ENCODE measurements around the gene SFXN5. TPM values are rescaled to one million over a fixed set of nuclear protein-coding genes. Genes with fewer than 3 reads are reported as not detected.

SFXN5 gene
- total RNA-seq, 1 donor from 2014 or later = 13.1 TPM

DNA sequence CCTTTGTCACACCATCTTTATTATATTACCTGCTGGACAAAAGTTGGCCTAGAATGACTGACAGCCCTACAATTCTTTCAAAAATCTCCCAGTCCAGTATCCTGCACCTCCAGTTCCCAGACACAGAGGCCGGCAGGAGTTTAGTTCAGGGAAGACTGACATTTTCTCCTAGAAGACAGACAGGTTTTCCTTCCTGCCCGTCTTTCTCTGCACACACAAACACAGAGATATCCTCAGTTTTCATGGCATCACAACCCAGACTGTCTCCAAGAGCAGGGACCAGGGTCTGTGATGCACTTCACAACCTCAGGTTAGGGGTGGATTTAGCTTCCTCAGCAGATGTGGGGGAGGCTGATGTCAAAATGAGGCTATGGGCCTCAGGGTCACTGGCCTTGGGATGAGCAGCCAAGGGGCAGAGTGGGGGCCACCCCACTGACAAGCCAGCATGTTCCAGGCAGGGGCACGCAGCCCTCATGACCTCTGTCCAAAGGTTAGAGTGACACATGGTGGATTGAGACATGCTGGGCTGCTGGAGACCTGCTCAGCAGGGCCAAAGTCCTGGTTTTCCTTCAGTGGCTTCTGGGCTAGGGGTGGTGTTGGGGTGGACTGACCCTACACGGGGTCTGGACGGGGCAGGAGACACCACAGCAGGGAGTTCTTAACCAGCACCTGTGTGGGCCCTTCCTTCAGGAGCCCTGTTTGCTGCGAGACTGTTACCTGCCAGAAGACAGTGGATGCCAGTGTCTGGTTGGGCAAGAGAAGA is 70.5 kb downstream of the SFXN5 start:
- Histone ChIP-seq H3K4me3 (no peak overlapping the region), H3K4me1 (no peaks in the 10 kb centered on the region), H3K27ac (no peak overlapping the region), H3K9me3 (no peaks in the 10 kb centered on the region), H3K36me3 (no peaks in the 10 kb centered on the region), H3K27me3 (no peaks in the 10 kb centered on the region)
- DNase-seq (no peak), ATAC-seq (no peak)
- TF ChIP-seq, protein P1, sequence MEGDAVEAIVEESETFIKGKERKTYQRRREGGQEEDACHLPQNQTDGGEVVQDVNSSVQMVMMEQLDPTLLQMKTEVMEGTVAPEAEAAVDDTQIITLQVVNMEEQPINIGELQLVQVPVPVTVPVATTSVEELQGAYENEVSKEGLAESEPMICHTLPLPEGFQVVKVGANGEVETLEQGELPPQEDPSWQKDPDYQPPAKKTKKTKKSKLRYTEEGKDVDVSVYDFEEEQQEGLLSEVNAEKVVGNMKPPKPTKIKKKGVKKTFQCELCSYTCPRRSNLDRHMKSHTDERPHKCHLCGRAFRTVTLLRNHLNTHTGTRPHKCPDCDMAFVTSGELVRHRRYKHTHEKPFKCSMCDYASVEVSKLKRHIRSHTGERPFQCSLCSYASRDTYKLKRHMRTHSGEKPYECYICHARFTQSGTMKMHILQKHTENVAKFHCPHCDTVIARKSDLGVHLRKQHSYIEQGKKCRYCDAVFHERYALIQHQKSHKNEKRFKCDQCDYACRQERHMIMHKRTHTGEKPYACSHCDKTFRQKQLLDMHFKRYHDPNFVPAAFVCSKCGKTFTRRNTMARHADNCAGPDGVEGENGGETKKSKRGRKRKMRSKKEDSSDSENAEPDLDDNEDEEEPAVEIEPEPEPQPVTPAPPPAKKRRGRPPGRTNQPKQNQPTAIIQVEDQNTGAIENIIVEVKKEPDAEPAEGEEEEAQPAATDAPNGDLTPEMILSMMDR (IDR thresholded peaks at IDR 0.05) = no peak
- intact Hi-C loops (cut with DNase I) = no loop called here

DNA sequence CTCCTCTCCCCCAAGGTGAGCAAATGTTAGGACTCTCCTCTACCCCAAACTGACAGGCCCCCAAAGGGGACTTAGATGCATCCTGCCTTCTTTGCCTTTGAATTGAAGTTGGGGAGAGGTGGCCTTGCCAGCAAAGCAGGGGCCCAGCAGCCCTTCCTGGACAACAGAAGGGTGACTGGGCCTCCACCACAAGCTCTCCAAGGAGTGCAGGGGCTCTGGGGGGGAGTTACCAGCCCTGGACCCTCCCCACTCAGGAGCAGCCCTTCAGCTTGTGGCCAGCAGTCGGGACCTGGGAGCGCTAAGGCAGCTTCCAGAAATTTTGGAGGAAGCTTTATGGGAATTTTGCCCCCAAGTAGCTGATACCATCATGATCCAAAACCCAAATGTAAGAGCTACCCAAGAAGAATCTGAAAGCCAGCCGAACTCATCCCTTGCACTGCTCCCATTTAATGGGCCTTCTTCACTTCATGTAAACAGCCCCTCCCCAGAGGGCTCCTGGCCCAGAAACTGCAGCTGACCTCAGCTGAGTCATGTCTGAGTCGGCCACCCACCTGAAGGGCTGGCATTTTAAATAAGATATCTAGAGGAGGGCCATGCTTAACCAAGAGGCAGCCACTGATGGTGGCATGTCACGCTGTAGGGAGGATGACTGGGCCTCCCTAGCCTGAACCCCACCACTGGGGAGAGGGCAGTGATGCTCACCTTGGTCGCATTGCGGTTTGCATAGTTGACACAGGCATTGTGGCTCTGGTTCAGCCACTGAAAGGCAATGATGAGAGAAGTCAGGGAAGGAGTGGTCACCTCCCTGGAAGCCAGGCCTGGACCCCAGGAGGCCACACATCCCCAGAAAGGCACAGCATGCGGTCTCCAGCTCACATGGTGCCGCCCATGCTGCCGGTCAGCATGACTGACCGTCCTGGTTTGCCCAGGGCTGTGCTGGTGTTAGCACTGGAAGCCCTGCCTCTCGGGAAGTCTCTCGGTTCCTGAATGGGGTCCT is 71.5 kb downstream of the SFXN5 start:
- no peak for DNase-seq

DNA sequence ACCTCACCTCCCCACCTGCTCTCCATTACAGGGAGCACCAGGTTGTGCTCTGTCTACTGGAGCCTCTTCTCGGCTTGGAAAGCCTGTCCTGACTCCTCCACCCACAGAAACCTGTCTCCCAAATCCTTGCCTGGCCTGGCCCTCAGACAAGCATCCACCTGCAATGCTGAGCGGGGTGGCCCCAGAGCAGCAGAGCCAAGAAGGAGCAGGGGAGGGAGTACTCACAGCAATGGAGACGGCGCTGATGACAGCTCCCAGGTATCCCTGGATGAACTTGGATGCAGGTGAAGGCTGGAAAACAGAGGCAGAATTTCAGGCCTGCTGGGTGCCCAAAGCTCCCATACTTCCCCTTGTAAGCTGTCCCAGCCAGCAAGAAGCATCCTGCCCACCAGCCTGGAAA is 72.8 kb downstream of the SFXN5 start:
- TF ChIP-seq, protein P1 (IDR thresholded peaks at IDR 0.05) = no peak
- Histone ChIP-seq H3K27ac (no peak overlapping the region), H3K9me3 (no peaks in the 10 kb centered on the region), H3K4me3 (no peak overlapping the region), H3K4me1 (no peaks in the 10 kb centered on the region), H3K27me3 (no peaks in the 10 kb centered on the region), H3K36me3 (no peaks in the 10 kb centered on the region)
- no peak for DNase-seq
- no peak for ATAC-seq
- intact Hi-C loops (cut with DNase I) = no loop called here

More for the DNA sequence above, 71.5 kb downstream of the SFXN5 start:
- no peaks in the 10 kb centered on the region for H3K4me1 ChIP-seq
- H3K27ac ChIP-seq = no peak overlapping the region
- intact Hi-C loops (cut with DNase I) = no loop called here
- no peaks in the 10 kb centered on the region for H3K36me3 ChIP-seq
- no peaks in the 10 kb centered on the region for H3K27me3 ChIP-seq
- TF ChIP-seq, protein P1 (IDR thresholded peaks at IDR 0.05) = no peak
- ATAC-seq = no peak
- no peak overlapping the region for H3K4me3 ChIP-seq
- no peaks in the 10 kb centered on the region for H3K9me3 ChIP-seq

DNA sequence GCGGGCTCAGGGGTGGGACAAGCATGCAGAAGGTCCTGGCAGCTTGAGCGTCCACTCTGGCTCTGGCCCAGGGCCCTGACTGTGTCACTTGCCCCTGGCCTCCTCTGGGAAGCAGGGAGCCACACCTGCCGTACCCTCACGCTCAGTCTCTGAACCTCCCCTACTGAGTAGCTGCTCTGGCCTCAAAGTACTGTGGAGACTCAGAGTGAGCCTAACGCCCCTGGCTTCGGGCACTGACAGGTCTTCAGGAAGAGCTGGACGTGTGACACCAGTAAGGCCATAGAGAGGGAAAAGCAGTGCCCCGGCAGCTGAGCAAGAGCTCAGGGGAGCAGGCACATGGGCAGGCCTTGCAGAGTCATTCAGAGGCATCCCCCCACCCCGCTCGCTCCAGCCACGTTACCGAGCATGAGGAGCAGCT is 73.3 kb downstream of the SFXN5 start:
- ATAC-seq (no peak), DNase-seq (no peak)
- TF ChIP-seq, protein P1 (IDR thresholded peaks at IDR 0.05) = no peak
- Histone ChIP-seq H3K36me3 (no peaks in the 10 kb centered on the region), H3K4me1 (no peaks in the 10 kb centered on the region), H3K27ac (no peak overlapping the region), H3K9me3 (no peaks in the 10 kb centered on the region), H3K27me3 (no peaks in the 10 kb centered on the region), H3K4me3 (no peak overlapping the region)
- intact Hi-C loops (cut with DNase I) = no loop called here

DNA sequence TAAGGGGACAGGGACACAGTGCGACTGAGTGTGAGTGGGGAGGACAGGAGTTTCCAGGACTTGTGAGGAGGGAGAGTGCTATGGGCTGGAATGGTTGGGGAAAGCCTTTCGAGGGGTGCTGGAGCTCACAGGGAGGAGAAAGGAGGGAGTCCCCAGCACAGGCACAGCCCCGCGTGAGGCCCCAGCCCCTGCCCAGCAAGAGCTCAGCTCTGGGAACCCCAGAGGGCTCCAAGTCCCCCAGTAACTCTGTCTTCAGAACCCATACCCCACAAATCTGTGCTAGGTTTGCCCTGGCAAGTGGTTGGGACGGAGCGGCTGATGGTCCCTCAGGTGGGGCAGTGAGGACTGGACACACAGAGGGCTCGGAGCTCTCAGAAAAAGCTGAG is 75.4 kb downstream of the SFXN5 start:
- TF ChIP-seq, protein P1 (IDR thresholded peaks at IDR 0.05) = no peak
- Histone ChIP-seq H3K27me3 (no peaks in the 10 kb centered on the region), H3K4me1 (no peaks in the 10 kb centered on the region), H3K36me3 (no peaks in the 10 kb centered on the region), H3K9me3 (no peaks in the 10 kb centered on the region), H3K4me3 (no peak overlapping the region), H3K27ac (no peak overlapping the region)
- intact Hi-C loops (cut with DNase I) = no loop called here
- ATAC-seq = no peak
- peak; percentile 46 for DNase-seq
